ENCODE measurements around the gene GNAT1.

DNA sequence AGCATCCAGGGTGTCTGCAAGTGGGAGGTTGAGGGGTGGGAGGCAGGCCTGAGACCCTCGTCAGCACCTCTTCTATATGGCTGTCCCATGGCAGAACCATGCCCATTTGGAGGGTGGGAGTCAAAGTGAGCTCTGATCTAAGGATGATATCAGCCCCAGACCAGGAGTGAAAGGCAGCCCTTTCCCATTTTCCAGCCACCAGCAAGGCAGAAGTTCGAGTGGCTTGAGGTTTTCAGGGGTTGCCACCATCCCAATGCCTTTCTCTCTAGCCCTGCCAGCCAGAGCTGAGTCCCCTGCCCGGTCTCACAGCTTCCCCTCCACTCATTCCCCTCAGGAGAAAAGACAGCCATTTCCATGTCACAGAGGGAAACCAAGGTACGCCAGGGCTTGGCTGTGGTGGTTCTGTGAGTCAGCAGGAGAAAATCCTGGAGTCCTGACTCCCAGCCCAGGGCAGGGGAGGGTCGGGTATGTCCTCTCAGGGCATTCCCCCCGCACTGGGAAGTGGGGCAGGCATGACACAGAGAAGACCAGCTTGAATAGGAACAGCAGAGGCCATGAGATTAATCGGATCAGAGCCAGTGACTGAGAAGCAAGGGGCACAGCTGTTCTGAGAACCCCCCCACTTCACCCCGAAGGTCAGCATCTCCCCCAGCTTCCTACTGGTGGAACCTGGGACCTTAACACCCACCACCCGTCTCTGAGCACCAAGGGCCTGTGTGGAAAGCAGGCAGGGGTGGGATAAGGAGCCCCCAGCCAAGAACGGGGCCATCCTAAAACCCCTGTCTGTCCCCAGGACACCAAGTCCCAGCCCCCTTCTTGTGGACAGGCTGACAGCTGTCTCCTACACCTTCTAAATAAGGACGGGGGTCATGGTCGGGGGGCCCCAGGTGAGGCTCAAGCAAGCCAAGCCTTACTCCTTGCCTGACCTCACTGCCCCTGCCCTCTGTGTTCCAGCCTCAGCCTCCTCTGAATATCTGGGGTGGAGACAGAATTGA is 12.7 kb downstream of the GNAT1 start:
- TF ChIP-seq CTCF (IDR thresholded peaks at IDR 0.05; ENCODE audit: low read depth, low read length) = no peak
- TF ChIP-seq EZH2phosphoT487 (IDR thresholded peaks at IDR 0.05; ENCODE audit: low read depth) = no peak

Measured in OCI-LY3 (cell line).